Activated CD4-positive, alpha-beta T cell treated with anti-CD3 and anti-CD28 coated beads for 1 hour (primary cell): ENCODE data around the gene COL4A6.
"Not testable (repeated sequence)": the region's sequence is repeated elsewhere in the genome, so short reads cannot be mapped to it uniquely, and the experiment has no call there.

Source experiments
- DNase-seq: peaks from one replicate; pipeline ENCODE4 v3.0.0-alpha.2; 2020

The COL4A6 gene

DNA sequence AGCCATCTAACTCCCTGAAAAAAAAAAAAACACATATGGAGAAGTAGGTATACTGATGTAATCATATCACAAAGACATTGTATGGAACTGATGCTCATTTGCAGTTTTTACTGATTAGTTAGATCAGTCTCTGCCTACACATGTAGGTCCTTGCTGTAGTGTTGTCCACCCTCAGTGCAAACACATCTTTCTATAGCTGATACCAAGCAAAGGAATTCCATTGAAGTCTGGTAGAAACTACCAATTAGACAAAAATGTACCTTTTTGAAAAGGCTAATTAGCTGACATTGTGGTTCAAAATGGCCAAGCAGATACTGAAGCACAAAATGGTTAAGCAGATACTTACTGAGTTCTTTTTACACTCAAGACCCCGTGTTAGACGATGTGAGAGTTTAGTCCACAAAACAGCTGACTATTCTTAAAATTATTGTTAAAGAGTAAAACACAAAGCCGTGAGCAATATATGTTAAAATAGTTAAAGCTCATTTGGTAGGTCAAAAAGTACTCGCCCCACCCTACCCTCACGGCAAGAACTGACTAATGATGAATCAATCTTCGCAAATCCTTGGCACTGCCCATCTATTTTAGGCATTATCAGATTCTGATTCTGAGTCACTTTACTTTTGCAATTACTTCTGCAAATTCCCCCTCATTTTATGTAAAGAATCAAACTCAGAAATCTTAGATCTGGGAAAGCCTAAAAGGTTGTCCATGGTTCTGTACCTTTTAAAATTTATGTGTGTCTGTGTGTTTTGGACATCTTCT, 40.4 kb downstream of the COL4A6 start:
- DNase-seq = no peak

DNA sequence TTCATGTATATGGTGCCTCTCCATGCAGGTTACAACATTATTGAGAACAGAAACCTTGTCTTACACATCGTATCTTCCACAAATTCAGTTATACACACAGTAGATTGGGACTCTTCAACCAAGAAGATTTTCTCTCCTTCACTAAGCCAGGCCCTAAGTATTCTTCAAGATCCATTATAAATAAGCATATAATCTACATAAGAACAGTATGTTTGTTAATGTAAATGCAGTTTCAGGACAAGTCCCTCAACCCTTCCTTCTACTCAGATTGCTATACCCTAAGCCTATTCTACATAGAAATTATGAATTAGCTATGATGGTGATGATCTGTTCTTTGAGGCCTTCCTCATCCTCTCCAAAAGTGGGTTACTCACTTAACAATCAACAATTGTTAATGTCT, 41.2 kb downstream of the COL4A6 start:
- DNase-seq = no peak

DNA sequence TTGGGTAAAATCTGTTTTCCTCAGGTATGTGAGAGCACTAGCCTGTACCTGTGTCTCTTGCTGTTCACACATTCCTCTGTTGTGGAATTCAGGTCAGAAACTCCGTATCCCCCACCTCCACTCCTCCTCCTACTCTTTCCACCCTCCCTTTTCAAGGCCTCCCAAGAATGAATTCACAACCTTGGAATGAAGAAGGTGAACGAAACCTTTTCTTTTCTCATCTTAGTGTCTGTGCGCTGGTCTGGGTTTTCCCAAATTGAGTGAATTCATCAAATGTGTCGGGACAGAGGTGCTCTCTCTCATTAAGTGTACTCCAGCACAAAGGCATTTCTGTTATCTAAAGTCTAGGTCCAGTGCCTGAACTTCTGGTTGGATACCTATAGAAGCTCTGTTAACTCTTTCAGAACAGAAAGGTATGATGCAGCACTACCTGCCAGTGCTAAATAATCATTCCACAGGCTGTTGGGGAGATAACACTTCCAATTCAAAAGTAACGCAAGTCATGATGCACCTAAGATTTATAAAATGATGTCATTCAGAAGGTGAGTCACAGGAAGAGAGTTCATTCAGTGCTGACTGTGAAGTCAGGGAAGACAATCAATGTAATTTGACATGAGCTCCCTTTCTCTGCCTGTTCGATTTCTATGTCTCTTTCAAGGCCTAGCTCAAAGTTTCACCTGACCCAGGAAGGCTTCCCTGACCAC, 41.9 kb downstream of the COL4A6 start:
- no peak for DNase-seq

DNA sequence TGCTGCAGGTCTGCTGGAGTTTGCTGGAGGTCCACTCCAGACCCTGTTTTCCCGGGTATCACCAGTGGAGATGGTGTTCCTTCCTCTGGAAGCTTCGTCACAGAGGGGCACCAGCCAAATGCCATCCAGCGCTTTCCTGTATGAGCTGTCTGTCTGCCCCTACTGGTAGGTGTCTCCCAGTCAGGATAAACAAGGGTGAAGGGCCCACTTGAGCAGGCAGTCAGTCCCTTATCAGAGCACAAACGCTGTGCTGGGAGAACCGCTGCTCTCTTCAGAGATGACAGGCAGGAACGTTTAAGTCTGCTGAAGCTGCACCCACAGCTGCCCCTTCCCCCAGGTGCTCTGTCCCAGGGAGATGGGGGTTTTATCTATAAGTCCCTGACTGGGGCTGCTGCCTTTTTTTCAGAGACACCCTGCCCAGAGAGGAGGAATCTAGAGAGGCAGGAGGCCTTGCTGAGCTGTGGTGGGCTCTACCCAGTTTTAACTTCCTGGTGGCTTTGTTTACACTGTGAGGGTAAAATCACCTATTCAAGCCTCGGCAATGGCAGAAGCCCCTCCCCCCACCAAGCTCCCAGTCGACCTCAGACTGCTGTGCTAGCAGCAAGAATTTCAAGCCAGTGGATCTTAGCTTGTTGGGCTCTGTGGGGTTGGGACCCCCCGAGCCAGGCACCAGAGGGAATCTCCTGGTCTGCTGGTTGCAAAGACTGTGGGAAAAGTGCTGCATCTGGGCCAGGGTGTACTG, 47.1 kb downstream of the COL4A6 start:
- not testable (repeated sequence) for DNase-seq

DNA sequence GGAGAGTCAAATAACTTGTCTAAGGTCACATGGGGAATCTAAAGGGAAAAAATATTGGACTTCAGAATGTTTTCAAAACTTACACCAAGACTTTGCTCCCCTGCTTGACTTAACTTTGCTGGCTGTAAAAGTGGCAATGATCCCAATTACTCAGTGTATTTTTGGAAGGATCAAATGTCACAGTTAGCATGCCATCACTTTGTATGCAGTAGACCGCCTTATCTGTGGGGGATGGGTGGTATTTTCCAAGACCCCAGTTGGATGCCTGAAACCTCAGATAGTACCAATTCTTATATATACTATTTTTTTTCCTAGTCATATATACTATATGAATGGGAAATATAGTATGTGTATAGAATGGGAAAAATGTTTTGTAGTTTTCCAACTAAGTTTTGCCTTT, 53.4 kb downstream of the COL4A6 start:
- no peak for DNase-seq

DNA sequence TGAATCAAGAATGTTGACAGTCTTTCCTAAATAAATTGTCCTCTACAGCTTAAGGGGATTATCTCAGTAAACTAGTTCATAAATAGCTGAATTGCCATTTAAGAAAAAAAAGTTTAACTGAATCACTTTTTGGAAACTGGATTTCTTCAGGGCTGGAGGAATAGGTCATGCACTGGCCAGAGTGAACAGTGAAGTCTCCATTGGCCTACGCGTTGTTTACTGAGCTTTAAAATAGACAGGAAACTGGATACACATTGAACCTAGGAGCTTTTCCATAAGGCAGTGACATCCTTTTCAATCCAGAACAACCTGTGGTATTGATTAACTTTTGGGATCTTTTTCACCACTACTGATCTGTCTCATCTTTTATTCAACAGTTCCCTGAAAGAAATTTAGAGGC, 58.0 kb downstream of the COL4A6 start:
- DNase-seq = no peak

DNA sequence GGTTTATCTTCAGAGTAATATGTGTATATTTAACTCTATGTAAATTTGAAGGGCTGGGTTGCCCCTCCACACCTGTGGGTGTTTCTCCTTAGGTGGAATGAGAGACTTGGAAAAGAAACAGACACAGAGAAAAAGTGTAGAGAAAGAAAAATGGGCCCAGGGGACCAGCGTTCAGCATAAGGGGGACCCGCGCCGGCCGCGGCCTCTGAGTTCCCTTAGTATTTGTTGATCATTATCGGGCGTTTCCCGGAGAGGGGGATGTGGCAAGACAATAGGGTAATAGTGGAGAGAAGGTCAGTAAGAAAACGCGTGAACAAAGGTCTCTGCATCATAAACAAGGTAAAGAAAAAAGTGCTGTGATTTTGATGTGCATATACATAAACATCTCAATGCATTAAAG, 61.4 kb downstream of the COL4A6 start:
- not testable (repeated sequence) for DNase-seq

DNA sequence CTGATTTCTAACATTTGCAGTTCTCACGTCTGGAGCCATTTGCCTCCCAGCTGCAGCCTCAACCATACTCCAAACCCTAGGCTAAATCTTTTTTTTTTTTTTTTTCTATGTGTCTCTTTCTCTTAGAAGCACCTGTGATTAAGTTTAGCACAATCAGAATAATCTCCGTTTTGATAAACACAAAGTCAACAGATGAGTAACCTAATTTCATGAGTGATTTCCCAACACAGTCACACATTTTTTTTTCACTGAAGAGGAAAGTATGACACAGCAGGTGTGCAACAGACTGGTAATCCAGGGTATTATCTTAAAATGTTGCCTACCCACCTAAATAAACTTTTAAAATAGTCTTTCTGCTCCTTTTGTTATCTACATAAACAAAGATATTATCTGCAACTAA, 62.6 kb downstream of the COL4A6 start:
- DNase-seq = not testable (repeated sequence)

DNA sequence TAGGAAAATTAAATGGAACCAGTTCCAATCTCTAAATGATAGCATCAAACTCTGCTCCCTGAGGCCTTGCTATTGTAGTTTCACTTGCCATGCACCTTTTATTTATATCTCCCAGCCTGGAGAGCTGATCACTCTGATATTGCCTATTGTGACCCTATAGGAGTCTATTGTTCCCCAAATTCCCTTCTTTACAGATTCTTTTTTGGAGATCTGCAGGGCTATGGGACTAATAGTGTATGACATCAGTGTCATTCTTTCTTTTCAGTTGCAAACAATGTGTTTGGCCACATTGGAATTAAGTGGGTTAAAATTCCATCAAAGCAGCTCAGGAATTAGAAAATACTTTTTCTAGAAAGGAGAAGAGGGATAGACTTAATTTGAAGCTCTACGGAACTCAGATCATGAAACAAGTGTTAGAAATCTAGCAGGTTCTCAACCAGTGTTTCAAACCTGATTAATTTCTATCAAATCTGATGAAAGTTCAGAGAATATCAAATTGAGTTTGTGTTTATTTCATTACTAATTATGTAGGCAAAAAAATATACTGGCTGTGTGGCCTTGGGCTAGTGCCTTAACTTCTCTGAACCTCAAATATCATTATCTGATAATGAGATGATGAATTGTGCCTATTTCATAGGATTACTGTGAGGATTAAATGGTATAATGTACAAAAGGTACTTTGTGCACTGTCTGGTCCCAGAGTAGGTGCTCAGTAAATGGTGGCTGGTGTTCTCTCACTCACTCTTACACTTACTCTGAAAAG, 71.4 kb downstream of the COL4A6 start:
- no peak for DNase-seq

DNA sequence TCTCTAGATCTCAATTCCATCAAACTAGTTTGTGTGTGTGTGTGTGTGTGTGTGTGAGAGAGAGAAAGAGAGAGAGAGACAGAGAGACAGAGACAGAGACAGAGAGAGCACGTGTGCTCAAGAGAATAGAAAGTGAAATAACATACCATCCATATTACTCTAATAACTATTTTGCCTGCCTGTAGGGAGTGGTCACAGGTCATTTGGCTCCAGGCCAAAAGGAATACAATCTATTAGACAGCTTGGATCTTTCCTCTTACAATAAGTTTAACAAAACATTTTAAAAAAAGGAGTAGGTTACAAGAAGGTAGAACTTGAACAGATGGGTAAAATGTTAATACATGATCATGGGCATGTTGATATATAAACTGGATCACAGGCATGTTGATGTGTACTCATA, 76.2 kb downstream of the COL4A6 start:
- no peak for DNase-seq

DNA sequence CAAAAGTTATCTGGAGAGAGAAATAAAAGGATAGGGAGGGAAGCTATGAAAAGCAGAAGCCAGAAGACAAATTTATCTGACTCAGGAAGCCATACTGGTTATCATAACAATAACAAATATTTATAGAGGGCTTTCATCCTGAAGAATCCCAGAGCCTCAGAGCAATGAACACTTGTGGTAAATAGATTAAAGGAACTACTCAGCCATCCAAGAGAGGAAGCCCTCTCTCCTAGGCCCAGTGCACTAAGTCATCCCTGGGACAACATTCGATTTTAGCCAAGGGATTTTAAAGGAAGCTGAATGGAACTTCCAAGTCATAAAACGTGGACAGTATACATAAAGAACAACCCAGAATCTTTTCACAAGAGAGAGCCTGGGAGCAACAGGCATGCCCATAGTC, 76.9 kb downstream of the COL4A6 start:
- no peak for DNase-seq

DNA sequence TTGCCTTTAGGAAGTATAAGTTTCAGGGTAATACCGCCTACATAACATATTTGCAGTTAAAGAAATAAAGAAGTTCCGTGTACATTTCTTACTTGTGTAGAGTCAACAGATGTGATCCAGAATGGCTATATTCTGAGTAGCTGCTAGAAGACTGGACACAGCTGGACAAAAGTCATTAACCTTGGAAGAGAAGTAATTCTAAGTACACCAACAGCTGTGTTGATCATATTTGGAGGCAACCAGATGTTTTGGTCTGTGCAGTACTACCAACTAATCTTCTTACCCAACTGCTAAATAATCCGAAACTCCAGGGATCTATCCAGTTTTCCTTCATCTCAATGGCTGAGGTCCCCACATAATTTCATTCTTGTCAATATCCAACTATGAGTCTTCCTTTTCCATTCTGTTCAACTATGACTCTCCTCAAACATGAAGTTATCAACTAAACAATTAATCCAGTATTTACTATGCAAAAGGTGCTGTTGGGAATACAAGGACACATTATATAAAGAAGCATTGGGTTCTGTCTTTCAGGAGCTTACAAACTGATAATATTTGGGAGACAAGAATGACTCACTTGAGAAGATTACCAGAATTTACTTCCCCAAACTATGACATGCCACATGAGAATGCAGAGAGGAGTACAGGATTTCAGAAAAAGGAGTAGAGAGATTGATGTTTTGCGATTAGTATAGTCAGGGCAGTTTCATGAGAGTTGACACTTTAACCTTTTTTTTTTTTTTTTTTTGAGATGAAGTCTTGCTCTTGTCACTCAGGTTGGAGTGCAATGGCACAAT, 78.2 kb downstream of the COL4A6 start:
- no peak for DNase-seq

DNA sequence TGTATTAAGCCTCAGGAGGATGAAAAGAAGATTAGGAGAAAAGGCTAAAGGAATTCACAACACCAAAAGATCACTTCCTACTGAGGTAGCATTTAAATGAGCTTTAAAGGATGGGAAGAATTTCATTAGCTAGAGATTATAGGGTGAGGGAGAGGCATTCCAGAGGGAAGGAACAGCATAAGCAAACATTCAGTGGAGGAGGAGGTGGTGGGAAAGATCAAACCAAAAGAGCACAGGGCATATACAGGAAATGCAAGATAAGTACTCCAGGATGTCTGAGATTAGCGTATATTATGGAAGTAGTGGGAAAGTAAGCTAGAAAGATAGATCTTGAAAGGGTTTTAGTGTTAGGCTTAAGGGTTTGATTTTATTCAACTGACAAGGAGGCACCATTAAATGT, 84.8 kb downstream of the COL4A6 start:
- no peak for DNase-seq

DNA sequence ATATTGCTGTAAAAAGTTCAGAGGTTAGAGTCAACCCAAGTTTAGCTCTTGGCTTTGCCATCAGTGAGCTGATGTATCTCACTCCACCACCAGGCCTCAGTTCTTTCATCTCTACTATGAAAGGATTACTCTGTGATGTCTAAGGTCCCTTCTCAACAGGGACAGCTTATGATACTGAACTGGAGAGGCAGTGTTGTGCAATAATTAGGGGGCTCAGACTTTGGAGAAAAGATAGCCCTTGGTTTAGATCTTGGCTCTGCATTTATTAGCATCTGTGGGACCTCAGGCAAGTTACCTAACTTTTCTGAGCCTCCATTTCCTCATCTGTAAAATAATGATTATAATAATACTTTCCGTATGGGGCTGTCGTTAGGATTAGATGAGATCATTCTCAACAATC, 89.0 kb downstream of the COL4A6 start:
- no peak for DNase-seq

DNA sequence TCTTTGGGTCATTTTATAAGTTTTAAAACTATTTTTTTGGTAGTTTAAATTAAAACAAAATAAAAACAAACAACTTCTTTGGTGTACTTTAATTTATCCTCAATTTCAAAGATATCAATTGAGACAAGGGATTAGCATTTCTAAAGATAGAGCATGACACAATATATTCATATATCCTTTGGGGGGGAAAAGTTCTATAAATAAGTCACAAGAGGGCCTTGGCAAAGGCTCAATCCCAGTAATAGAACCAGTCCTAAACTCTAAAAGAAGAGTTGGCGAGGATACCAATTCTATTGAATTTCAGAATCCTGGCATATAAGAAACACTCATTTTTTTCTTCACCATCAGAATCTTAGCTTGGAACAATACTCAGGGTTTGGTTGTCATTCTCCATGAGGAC, 89.7 kb downstream of the COL4A6 start:
- DNase-seq = no peak

DNA sequence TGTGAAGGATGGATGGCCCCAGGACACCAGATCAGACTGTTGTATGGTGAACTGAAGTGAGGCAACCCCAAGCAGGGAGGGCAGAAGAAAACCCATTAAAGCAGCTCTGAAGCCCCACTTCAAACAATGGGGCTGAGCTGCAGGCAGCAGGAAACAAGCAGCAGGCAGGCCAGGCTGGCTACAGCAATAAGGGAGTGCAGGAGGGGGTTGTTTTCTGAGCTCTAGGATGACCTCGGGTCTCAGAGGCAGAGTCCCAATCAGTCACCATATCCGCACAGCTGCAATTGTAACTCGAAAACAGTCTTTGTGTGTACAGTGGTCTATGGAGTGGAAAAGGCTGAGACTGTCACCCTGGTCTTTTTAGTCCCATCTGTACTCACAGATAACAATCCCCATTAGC, 90.4 kb downstream of the COL4A6 start:
- no peak for DNase-seq

DNA sequence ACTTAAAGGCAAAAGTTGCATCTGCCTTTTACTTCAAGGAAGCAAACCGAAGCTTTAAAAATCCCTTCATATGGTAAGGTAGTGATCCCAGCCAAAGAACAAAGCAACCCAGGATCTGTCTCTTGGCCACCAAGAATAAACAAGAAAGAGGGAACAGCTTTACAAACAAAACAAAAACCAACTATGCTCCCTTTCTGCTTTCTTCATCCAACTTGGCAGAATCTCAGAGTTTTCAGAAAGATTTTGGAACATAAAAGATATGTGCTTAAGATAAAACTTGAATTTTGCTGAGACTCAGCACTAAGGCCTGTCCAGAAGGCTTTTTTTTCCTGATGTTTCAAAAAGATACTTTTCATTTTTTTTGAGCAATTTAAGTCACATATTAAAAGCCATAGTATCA, 94.0 kb downstream of the COL4A6 start:
- no peak for DNase-seq

DNA sequence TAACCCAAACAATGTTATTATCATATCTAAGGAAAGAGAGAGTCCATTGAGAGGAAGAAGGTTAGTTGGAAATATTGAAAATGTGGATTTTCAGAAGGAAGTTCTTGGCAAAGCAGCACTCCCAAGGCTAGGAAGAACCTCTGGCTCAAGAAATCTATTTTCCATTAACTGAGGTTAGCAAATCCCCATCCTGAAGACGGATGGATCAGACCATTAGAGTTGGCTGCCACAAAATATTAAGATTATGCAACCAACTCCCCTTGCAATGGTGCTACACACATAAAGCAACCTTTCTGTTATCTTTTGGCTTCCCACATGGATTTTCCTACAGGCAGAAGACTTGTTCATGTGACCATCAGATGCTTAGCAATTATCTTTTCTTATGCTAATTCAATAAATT, 96.3 kb downstream of the COL4A6 start:
- no peak for DNase-seq

DNA sequence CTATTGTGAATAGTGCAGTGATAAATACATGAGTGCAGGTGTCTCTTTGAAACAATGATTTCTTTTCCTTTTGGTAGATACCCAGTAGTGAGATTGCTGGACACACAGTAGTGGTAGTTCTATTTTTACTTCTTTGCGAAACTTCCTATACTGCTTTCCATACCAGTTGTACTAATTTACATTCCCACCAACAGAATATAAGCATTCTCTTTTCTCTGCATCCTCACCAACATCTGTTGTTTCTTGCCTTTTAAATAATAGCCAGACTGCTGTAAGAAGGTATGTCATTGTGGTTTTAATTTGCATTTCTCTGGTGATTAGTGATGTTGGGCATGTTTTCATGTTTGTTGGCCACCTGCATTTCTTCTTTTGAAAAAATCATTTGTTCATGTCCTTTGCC, 105.9 kb downstream of the COL4A6 start:
- no peak for DNase-seq

DNA sequence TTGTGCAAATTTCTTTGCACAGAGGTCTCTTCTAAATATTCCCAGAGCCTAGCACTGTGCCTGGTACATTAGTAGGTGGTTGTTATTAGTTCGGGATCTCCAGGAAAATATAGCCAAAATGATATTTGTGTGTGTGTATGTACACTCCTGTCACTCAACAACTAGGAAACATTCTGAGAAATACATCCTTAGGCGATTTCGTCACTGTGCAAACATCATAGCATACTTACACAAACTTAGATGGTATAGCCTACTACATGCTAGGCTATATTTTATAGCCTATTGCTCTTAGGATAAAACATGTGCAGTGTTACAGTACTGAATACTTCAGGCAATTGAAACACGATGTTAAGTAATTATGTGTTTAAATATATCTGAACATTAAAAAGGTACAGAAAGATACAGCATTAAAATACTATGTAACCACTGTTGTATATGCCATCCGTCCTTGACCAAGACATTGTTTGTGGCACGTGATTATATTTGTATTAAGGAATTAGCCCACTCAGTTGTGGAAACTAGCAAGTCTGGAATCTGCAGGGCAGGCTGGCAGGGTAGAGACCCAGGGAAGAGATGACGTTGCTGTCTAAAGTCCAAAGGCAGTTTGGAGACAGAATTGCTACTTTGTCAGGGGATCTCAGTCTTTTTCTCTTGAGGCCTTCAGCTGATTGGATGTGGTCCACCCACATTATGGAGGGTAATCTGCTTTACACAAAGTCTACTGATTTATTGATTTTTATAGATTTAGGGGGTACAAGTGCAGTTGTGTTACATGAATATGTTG, 106.9 kb downstream of the COL4A6 start:
- no peak for DNase-seq

DNA sequence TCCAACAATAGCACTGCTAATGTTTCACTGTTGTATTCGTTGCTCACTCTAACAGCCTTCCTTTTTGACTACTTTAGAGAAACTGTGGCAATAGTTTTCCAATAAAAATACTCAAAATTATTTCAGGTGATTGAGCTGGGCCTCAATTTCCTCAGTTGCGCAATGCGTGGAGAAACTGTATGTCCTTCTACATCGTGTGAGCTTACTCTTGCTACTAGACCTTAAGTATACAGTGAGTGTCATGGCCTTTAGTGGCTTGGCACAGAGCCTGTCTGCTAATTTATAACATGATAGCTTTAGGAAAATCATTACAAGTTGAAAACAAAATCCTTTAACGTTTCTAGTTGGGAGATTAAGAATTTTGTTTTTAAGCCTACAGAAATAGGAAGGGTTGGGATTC, 114.5 kb downstream of the COL4A6 start:
- DNase-seq = no peak

DNA sequence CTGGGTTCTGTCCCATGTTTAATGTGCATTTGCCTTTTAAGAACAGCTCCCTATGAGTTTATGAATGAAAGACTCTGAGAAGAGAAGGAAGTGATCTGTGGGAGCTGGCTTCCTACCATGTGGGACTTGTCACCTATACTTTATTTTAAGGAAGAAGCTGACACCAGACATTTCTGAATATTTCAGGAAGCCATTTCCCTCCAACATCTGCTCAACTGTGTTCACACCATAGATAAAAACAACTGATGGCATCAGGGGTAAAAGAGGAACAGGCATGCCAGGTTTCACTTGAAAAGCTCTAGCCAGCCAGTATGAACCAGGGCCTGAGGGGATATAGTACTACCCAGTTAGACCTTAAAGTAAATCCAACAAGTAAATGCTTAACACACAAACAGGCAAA, 116.0 kb downstream of the COL4A6 start:
- no peak for DNase-seq
